Tibial nerve (tissue), 3 donors: ENCODE results near the gene ZNF234.

Experiments
- POLR2A ChIP-seq, 2 donors: fragments of 450-650 bp; IDR thresholded peaks; one replicate each; pipeline ENCODE4 v1.6.1; 2017; ENCODE audit warnings: antibody characterized with exemption in 2 of 2, mild to moderate bottlenecking in 2 of 2, moderate library complexity in 2 of 2
- TF ChIP-seq, protein P1 (sequence below), 5 experiments: fragments of 200-600 bp in 3 of 5; fragments of 450-650 bp in 2 of 5; sonication (generic) in 3 of 5; IDR thresholded peaks; one replicate each; pipeline ENCODE4 v1.5.1; 2016 to 2019; ENCODE audit warnings: antibody characterized with exemption in 5 of 5, mild to moderate bottlenecking in 3 of 5, moderate library complexity in 2 of 5

DNA sequence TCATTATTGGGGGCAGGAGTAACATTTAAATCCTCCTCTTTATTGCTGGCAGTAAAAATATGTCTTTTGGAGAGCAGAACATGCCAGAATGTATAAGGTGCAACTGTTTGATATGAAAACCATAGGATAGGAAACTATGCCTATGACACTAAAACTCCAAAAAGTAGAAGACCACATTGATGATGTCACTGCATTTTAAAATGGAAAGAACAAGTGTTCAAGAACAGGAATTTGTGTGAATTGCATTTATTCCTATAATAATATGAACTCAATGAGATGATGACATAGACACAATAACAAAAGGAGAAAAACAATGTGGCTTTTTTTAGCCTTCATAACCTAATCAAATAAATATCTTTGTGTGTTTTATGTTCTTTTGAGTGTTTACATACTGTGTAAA is 31.9 kb upstream of the ZNF234 start:
- TF ChIP-seq, protein P1, sequence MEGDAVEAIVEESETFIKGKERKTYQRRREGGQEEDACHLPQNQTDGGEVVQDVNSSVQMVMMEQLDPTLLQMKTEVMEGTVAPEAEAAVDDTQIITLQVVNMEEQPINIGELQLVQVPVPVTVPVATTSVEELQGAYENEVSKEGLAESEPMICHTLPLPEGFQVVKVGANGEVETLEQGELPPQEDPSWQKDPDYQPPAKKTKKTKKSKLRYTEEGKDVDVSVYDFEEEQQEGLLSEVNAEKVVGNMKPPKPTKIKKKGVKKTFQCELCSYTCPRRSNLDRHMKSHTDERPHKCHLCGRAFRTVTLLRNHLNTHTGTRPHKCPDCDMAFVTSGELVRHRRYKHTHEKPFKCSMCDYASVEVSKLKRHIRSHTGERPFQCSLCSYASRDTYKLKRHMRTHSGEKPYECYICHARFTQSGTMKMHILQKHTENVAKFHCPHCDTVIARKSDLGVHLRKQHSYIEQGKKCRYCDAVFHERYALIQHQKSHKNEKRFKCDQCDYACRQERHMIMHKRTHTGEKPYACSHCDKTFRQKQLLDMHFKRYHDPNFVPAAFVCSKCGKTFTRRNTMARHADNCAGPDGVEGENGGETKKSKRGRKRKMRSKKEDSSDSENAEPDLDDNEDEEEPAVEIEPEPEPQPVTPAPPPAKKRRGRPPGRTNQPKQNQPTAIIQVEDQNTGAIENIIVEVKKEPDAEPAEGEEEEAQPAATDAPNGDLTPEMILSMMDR (IDR thresholded peaks at IDR 0.05), result no peak
- no peak for TF ChIP-seq POLR2A (IDR thresholded peaks at IDR 0.05)
